Right renal pelvis (tissue), 4 donors: ENCODE results near the gene AMPD3. TPM values are rescaled to one million over a fixed set of nuclear protein-coding genes. Genes with fewer than 3 reads are reported as not detected.

Experiments used
- polyA plus RNA-seq, 4 donors: library from polyadenylated mRNA; unstranded; fragments of 120-200 nt; gene quantifications; one replicate each; pipeline ENCODE4 v1.2.1, GENCODE V29; 2013; ENCODE audit not compliant: insufficient read length in 4 of 4

AMPD3 gene
- polyA plus RNA-seq, 4 donors, result 5.2 to 6.0 (median 5.4) TPM

Other genes with a start within 250 kb of the AMPD3 start
- gene SBF2, start 161.0 kb upstream of the AMPD3 start, polyA plus RNA-seq, result 10 to 100 TPM; 45.9 to 56.5 (median 49.8) TPM
- gene ADM, start 150.2 kb upstream of the AMPD3 start, polyA plus RNA-seq, result 10 to 100 TPM in 1 of 4 donors, 1 to 10 TPM in 3; 7.4 to 14.4 (median 9.1) TPM
- 10 to 100 TPM; 39.5 to 54.3 (median 50.7) TPM for gene RNF141, start 85.9 kb downstream of the AMPD3 start, polyA plus RNA-seq
- gene LYVE1, start 113.4 kb downstream of the AMPD3 start, polyA plus RNA-seq, result 10 to 100 TPM; 54.7 to 94.4 (median 65.5) TPM
- 10 to 100 TPM in 1 of 4 donors, 1 to 10 TPM in 3; 8.7 to 12.9 (median 9.7) TPM for gene IRAG1, start 238.5 kb downstream of the AMPD3 start, polyA plus RNA-seq